ENCODE data around the gene MBLAC2.

- no peak for TF ChIP-seq CTCF (conservative IDR thresholded peaks at IDR 0.05)
- no peak for TF ChIP-seq EZH2 (IDR thresholded peaks at IDR 0.05; ENCODE audit: low read depth)
These were observed 1.8 kb upstream of the MBLAC2 start for GRCh38 chr5:90476391-90476790.

All from PC-9 (cell line).